Measurements from ENCODE around the gene SPATA6.
"Not testable (repeated sequence)": the region's sequence is repeated elsewhere in the genome, so short reads cannot be mapped to it uniquely, and the experiment has no call there.

SPATA6 gene

DNA sequence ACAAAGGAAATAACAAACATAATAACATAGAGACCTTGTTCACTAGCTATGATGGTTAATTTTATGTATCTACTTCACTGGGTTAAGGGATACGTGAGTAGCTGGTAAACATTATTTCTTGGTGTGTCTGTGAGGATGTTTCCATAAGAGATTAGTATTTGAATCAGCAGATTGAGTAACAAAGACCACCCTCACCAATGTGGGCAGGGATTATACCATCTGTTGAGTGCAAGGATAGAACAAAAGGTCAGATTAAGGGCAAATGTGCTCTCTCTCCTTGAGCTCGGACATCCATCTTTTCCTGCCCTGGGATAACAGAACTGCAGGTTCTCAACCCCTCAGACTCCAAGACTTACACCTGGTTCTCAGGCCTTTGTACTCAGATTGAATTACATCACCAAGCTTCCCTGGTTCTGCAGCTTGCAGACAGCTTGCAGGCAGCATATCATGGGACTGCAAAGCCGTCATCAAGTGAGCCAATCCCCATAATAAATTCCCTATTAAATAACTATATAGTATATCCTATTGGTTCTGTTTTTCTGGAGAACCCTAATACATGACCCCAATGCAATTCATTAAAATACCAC is 9.2 kb downstream of the SPATA6 start:
- no peak for DNase-seq (ENCODE audit: low read depth)

DNA sequence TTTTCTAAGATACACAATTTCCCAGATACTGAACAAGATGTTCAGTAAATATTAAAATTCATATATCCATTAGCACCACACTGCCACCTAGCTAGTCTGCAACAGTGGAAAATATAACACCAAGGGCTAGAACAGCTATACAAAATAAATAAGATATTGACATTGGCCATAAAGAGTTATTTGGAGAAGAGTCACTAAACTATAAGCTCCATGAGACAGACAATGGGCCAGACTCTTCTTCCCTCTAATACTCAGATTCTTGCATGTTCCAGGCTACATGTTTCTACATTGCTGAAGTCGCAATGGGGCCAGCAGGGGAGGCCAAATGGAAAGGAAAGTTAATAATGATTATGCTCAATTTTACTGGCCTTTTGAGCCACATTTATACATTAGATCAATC is 21.5 kb downstream of the SPATA6 start:
- DNase-seq (ENCODE audit: low read depth), result no peak

GRCh38 chr1:48448932-48449331 is 23.1 kb downstream of the SPATA6 start:
- no peak for DNase-seq (ENCODE audit: low read depth)

DNA sequence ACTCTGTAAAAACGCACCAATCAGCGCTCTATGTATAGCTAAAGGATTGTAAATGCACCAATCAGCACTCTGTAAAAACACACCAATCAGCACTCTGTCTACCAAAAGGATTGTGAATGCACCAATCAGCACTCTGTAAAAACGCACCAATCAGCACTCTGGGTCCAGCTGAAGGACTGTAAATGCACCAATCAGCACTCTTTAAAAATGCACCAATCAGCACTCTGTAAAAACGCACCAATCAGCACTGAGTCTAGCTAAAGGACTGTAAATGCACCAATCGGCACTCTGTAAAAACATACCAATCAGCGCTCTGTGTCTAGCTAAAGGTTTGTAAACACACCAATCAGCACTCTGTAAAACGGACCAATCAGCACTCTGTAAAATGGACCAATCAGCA is 27.8 kb downstream of the SPATA6 start:
- DNase-seq (ENCODE audit: low read depth), result not testable (repeated sequence)

DNA sequence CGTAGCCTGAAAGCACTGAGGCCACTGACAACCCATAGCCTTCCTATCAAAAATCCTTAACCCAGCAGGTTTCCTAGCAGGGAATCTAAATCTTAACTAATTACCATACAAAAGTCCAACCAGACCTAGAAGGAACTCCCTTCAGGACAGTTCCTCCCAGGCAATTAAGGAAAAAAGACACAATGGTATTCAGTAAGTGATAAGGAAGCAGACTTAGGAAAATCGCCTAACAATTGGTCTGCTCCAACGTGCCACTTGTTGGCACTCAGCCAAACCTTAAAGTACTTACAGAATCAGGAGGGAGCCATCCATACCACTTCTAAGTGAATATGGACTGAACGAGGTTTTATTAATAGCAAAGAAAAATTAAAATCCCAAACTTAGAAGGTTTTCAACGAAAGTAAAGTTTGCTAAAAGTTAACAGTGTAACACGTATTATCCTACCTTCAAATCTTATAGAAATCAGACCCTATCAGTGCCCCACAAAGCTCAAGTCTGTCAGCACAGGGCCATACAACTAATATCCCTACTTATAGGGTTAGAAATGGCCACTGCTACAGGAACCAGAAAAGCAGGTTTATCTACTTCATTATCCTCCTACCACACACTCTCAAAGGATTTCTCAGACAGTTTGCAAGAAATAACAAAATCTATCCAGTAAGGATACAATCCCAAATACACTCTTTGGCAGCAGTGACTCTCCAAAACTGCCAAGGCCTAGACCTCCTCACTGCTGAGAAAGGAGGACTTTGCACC is 29.0 kb downstream of the SPATA6 start:
- no peak for DNase-seq (ENCODE audit: low read depth)

DNA sequence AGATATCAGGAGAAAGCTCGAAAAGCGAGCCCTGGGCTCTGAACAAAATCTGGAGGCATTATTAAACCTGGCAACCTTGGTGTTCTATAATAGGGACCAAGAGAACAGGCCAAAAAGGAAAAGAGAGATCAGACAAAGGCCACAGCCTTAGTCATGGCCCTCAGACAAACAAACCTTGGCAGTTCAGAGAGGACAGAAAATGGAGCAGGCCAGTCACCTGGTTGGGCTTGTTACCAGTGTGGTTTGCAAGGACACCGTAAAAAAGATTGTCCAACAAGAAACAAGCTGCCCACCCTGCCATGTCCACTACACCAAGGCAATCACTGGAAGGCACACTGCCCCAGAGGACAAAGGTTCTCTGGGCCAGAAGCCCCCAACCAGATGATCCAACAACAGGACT is 31.2 kb downstream of the SPATA6 start:
- not testable (repeated sequence) for DNase-seq (ENCODE audit: low read depth)

GRCh38 chr1:48439380-48439779 is 32.6 kb downstream of the SPATA6 start:
- DNase-seq (ENCODE audit: low read depth), result no peak

DNA sequence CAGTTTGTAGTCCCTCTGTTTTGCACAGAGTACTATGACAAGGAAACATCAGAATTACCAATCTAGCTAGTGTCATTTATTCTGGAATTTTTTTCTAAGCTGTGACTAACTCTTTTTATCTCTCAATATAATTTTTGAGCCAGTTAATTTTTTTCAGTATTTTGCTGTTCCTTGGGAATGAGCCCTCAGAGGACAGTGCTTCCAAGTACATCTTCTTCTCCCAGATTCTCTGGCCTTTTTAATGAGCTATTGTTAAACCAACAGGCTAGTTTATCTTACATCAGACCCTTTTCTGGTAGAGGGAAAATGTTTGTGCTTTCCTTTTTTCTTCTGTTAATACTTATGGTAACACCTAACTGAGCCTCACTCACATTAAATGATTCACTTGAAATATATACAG is 34.6 kb downstream of the SPATA6 start:
- DNase-seq (ENCODE audit: low read depth), result not testable (repeated sequence)

- DNase-seq (ENCODE audit: low read depth), result not testable (repeated sequence)
Measured at GRCh38 chr1:48435312-48436002, 36.5 kb downstream of the SPATA6 start.

DNA sequence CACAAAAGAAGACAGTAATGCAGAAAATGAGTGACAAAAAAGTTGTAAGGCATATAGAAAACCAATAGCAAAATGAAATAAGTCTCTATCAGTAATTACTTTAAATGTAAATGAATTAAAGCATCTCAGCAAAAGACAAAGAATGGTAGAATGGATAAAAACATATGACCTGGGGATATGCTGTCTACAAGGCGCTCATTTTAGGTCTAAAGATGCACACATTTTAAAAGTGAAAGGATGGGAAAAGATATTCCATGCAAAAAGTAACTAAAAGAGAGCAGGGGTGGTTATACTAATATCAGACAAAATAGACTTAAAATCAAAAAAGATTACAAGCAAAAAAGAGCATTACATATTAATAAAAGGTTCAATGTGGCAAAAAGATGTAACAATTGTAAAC is 41.2 kb downstream of the SPATA6 start:
- no peak for DNase-seq (ENCODE audit: low read depth)

DNA sequence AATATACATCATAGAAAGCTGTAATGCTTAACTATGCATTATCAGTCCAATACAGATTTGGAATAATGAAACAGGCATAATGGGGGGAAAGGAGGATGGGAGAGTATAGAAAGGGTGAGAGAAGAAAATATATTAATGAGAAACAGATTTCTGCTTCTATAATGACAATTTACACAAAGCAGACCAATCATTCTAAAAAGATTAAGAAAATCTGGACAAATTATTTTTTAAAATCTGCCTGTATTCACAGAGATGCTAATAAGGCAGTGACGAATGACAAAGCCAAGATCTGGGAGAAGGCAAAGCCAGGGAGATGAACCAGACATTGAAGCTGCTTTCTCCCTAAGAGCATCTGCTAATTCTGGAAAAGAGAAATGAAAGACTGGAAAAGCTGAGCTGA is 50.0 kb downstream of the SPATA6 start:
- DNase-seq (ENCODE audit: low read depth), result no peak

DNA sequence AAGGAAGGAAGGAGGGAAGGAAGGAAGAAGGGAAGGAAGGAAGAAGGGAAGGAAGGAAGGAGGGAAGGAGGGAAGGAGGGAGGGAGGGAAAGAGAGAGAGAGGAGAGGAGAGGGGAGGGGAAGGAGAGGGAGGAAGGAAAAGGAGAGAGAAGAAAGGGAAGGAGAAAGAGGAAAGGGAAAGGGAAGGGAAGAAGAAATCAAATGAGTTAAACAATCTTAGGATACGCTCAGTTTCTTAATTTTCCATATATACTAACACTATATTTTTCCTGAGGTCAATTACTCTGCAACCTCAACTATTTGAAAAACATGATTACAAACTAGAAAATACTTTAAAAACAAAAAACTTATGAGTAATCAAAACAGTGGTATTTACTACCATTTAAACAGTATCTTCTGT is 53.3 kb downstream of the SPATA6 start:
- no peak for DNase-seq (ENCODE audit: low read depth)

GRCh38 chr1:48415050-48415449 is 57.0 kb downstream of the SPATA6 start:
- no peak for DNase-seq (ENCODE audit: low read depth)

GRCh38 chr1:48414264-48414663 is 57.7 kb downstream of the SPATA6 start:
- DNase-seq (ENCODE audit: low read depth), result no peak

GRCh38 chr1:48405940-48406339 is 66.1 kb downstream of the SPATA6 start:
- DNase-seq (ENCODE audit: low read depth), result no peak

- no peak for DNase-seq (ENCODE audit: low read depth)
Measured at GRCh38 chr1:48405400-48405799, 66.6 kb downstream of the SPATA6 start.

DNA sequence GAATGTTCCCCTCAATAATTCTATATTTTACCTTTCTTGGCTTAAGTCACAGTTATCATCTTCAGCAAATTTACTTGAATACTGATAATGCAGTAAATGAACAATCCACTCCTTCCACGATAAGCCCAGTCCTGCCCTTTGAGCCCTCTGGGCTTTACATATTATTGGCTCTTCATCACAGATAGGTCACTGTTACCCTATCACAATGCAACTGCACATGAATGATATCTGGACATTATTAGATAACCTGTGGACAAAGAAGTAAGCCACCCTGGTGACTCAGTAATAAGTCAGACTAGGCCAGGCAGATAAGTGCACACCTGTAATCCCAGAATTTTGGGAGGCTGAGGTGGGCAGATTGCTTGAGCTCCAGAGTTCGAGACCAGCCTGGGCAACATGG is 69.4 kb downstream of the SPATA6 start:
- DNase-seq (ENCODE audit: low read depth), result no peak

- no peak for DNase-seq (ENCODE audit: low read depth)
Measured at GRCh38 chr1:48396208-48396607, 75.8 kb downstream of the SPATA6 start.

- no peak for DNase-seq (ENCODE audit: low read depth)
Measured at GRCh38 chr1:48391926-48392325, 80.1 kb downstream of the SPATA6 start.

DNA sequence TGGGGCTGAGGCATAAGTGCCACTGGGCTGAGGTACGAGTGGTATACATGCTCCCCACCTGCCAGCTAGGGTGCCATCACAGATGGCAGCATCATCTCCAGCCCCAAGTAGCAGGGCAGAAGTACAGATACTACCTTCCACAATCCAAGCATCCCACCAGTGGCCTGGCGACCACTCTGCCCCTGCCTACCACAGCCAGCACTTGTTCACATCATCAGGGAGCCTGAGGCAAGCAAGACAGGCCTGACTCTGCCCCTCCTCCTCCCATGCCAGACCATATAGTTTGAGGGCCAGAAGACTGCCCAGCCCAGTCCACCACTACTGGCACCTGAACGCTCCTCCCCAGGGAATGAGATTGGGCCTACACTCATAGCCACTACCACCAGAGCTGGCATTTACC is 84.6 kb downstream of the SPATA6 start:
- no peak for DNase-seq (ENCODE audit: low read depth)

GRCh38 chr1:48374785-48375184 is 97.2 kb downstream of the SPATA6 start:
- no peak for DNase-seq (ENCODE audit: low read depth)

GRCh38 chr1:48371598-48371997 is 100.4 kb downstream of the SPATA6 start:
- no peak for DNase-seq (ENCODE audit: low read depth)

GRCh38 chr1:48362901-48363300 is 109.1 kb downstream of the SPATA6 start:
- no peak for DNase-seq (ENCODE audit: low read depth)
